ENCODE measurements around the gene OSBPL10. TPM values are rescaled to one million over a fixed set of nuclear protein-coding genes. Genes with fewer than 3 reads are reported as not detected.

The OSBPL10 gene
- total and polyA plus RNA-seq, 2 of the 4 experiments (the other 2 are of a cell fraction), result 9.5 to 10.1 TPM

DNA sequence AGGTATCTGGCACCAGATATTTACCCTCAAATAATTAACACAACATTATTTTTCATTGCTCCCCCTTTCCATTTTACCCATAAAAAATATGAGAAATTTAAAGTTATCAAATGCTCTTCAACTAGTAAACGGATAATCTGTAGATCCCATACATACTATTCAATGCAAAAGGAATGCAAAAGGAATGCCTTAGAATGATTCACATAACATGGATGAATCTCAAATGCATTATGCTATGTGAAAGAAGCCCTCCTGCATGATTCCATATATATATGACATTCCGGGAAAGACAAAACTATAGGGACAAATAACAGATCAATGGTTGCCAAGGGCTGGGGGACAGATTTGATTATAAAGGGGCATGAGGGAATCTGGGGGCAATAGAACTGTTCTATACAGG lies 252.7 kb downstream of the OSBPL10 start:
- H4K20me1 ChIP-seq (ENCODE audit: insufficient read depth, low read length), result no peaks in the 10 kb centered on the region
- no peak overlapping the region for H2BK120ac ChIP-seq (ENCODE audit: low read depth, low read length)
- BruUV-seq (replicated peaks), result no TSS peak
- TF ChIP-seq NFE2L2 (IDR thresholded peaks at IDR 0.05; ENCODE audit: low read depth, low read length) (no peak), FOS (IDR thresholded peaks at IDR 0.05; ENCODE audit: low read depth, low read length) (no peak), MXI1 (IDR thresholded peaks at IDR 0.05; ENCODE audit: borderline replicate concordance, low read depth, low read length) (no peak)
- no peaks in the 10 kb centered on the region for H3K9me1 ChIP-seq (ENCODE audit: insufficient read depth, low read length)
- in situ Hi-C loops (cut with MboI; ENCODE audit: low sequenced_read_pairs) (no loop called here), dilution Hi-C loops (cut with HindIII; ENCODE audit: low sequenced_read_pairs, unreplicated experiment) (no loop called here), intact Hi-C loops (cut with micrococcal nuclease) (no loop called here)
- ChIA-PET CTCF (interaction anchor here (1.1 kb wide), 1 partner anchor 40 kb away, joined by 3 read pairs; no protein-coding TSS in a partner anchor), POLR2A (ENCODE audit: unreplicated experiment) (no interaction called here)
- no peak overlapping the region for H2AK5ac ChIP-seq (ENCODE audit: low read depth, low read length)
- H4K91ac ChIP-seq (ENCODE audit: insufficient read depth, low read depth, low read length), result no peak overlapping the region
- H4K5ac ChIP-seq (ENCODE audit: low read depth, low read length), result no peak overlapping the region
- no peak overlapping the region for H3K27ac ChIP-seq (ENCODE audit: insufficient read depth, low read length)
- no peaks in the 10 kb centered on the region for H3K9me3 ChIP-seq (ENCODE audit: control insufficient read depth, insufficient read depth, low read length)
- H3K23ac ChIP-seq (ENCODE audit: low read depth, low read length), result no peak overlapping the region
- no peak overlapping the region for H3K14ac ChIP-seq (replicated peaks; ENCODE audit: low read depth, low read length)
- no peak overlapping the region for H3K18ac ChIP-seq (ENCODE audit: low read depth, low read length)
- H3K36me3 ChIP-seq (ENCODE audit: control insufficient read depth, insufficient read depth, low read length), result no peaks in the 10 kb centered on the region
- H3K9ac ChIP-seq (ENCODE audit: low read depth, low read length), result no peak overlapping the region
- H3K56ac ChIP-seq (ENCODE audit: extremely low read depth, insufficient read depth, low read length), result no peak overlapping the region
- H2BK15ac ChIP-seq (ENCODE audit: low read depth, low read length), result no peak overlapping the region
- no peak overlapping the region for H3K4me2 ChIP-seq (ENCODE audit: low read depth, low read length)
- WGBS, 2 experiments (ENCODE audit: extremely low coverage in 2 of 2, insufficient read length in 1 of 2), result no CpG with 5 or more reads among the region's 2 CpGs
- H2BK5ac ChIP-seq (ENCODE audit: low read depth, low read length, poor library complexity, severe bottlenecking), result no peak overlapping the region
- H3K27me3 ChIP-seq (ENCODE audit: control insufficient read depth, insufficient read depth, low read length), result no peaks in the 10 kb centered on the region
- peaks cover 5% of the 10 kb centered on the region; the same call in 1 of the 2 replicates for H3K4me1 ChIP-seq (ENCODE audit: control insufficient read depth, insufficient read depth, low read length)
- no peak overlapping the region for H3K4me3 ChIP-seq (ENCODE audit: insufficient read depth, low read depth, low read length)
- H2BK20ac ChIP-seq (ENCODE audit: low read depth, low read length), result no peak overlapping the region
- no peak overlapping the region for H2AK9ac ChIP-seq (replicated peaks; ENCODE audit: low read depth, low read length, poor library complexity)
- ATAC-seq (ENCODE audit: low read depth) (no peak), DNase-seq (peak; percentile 8)
- no peak overlapping the region for H4K8ac ChIP-seq (ENCODE audit: low read depth in 2 of 2, low read length in 2 of 2)
- H3K4ac ChIP-seq (ENCODE audit: low read depth, low read length), result no peak overlapping the region
- H3K79me1 ChIP-seq (ENCODE audit: low read depth in 1 of 2, low read length in 2 of 2), result no peaks in the 10 kb centered on the region
- no peak overlapping the region for H2AFZ ChIP-seq (replicated peaks; ENCODE audit: low read length, poor library complexity)
